BLaER1 treated with 17β-estradiol and CSF1 and Interleukin-3, amounts not matched to agents 10 nM and 100 nM (cell line): Measurements from ENCODE around the gene EP300.
A peak's percentile ranks its signal among the peaks of the same experiment; 100 is the strongest.
"Not testable (repeated sequence)": the region's sequence is repeated elsewhere in the genome, so short reads cannot be mapped to it uniquely, and the experiment has no call there.

ENCODE experiments used
- H3K27ac ChIP-seq, 11 experiments: shearing (Covaris generic); formaldehyde crosslinking; 2 replicates each; pipeline ENCODE4 v1.8.1; 2022
- H3K27me3 ChIP-seq, 11 experiments: shearing (Covaris generic); formaldehyde crosslinking; 2 replicates each; pipeline ENCODE4 v1.8.1; 2022
- H3K36me3 ChIP-seq, 11 experiments: shearing (Covaris generic); formaldehyde crosslinking; 2 replicates each; pipeline ENCODE4 v1.8.1; 2022
- H3K4me1 ChIP-seq, 10 experiments: shearing (Covaris generic); formaldehyde crosslinking; 2 replicates each; pipeline ENCODE4 v1.8.1; 2022
- H3K4me2 ChIP-seq, 11 experiments: shearing (Covaris generic); formaldehyde crosslinking; 2 replicates each; pipeline ENCODE4 v1.8.1; 2022
- H3K4me3 ChIP-seq, 10 experiments: shearing (Covaris generic); formaldehyde crosslinking; 2 replicates each; pipeline ENCODE4 v1.8.1; 2022
- H3K9ac ChIP-seq, 11 experiments: shearing (Covaris generic); formaldehyde crosslinking; 2 replicates each; pipeline ENCODE4 v1.8.1; 2022
- H3K9me3 ChIP-seq, 11 experiments: shearing (Covaris generic); formaldehyde crosslinking; replicated peaks in 1 of 11; 2 replicates each; pipeline ENCODE4 v1.8.1; 2022
- H4K20me1 ChIP-seq, 11 experiments: shearing (Covaris generic); formaldehyde crosslinking; 2 replicates each; pipeline ENCODE4 v1.8.1; 2022
- Cebpa-rat ChIP-seq, 11 experiments: shearing (Covaris generic); IDR thresholded peaks; 2 replicates each; pipeline ENCODE4 v1.8.1; 2022

The EP300 gene

DNA sequence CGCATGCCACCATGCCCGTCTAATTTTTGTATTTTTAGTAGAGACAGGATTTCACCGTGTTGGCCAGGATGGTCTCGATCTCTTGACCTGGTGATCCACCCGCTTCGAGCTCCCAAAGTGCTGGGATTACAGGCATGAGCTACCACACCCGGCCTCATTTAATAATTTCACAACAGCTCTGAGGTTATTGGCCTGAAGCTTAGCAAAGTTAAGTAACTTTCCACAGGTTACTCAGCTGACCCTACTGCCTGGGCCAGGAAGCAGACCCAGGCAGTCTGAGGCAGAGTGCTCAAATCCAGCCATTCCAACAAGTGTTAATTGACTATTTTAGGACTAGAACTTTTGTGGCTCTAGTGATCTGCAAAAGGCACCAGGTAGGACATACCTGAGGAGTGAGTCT, 60.5 kb downstream of the EP300 start:
- Histone ChIP-seq H3K4me1 (peaks cover 0 to 6% (median 0%) of the 10 kb centered on the region in 10 experiments; a peak in 2 of 20 replicates), H3K4me2 (no peak overlapping the region), H3K36me3 (peaks cover 100% of the 10 kb centered on the region in 11 experiments), H3K4me3 (no peak overlapping the region), H3K27ac (no peak overlapping the region), H3K9me3 (no peaks in the 10 kb centered on the region), H3K9ac (no peak overlapping the region), H4K20me1 (peaks cover 18 to 99% (median 58%) of the 10 kb centered on the region in 11 experiments; a peak in 18 of 22 replicates), H3K27me3 (no peaks in the 10 kb centered on the region)
- no peak for TF ChIP-seq Cebpa-rat (IDR thresholded peaks at IDR 0.05)

DNA sequence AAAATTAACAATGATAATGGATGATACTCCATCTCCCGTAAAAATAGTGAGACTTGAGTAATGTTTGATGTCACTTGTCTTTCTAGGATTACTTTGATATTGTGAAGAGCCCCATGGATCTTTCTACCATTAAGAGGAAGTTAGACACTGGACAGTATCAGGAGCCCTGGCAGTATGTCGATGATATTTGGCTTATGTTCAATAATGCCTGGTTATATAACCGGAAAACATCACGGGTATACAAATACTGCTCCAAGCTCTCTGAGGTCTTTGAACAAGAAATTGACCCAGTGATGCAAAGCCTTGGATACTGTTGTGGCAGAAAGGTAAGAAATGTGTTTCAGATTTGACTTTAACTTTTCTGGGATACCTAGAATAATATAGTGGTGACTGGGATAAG, 64.7 kb downstream of the EP300 start:
- no peak for TF ChIP-seq Cebpa-rat (IDR thresholded peaks at IDR 0.05)
- H3K27me3 ChIP-seq = no peaks in the 10 kb centered on the region
- no peak overlapping the region for H3K4me2 ChIP-seq
- H3K9me3 ChIP-seq = no peaks in the 10 kb centered on the region
- no peak overlapping the region for H3K9ac ChIP-seq
- H3K4me1 ChIP-seq = peaks cover 0 to 13% (median 0%) of the 10 kb centered on the region in 10 experiments; a peak in 2 of 20 replicates
- no peak overlapping the region for H3K27ac ChIP-seq
- peaks cover 6 to 100% (median 47%) of the 10 kb centered on the region in 11 experiments; a peak in 19 of 22 replicates for H4K20me1 ChIP-seq
- no peak overlapping the region for H3K4me3 ChIP-seq
- H3K36me3 ChIP-seq = peaks cover 100% of the 10 kb centered on the region in 11 experiments

DNA sequence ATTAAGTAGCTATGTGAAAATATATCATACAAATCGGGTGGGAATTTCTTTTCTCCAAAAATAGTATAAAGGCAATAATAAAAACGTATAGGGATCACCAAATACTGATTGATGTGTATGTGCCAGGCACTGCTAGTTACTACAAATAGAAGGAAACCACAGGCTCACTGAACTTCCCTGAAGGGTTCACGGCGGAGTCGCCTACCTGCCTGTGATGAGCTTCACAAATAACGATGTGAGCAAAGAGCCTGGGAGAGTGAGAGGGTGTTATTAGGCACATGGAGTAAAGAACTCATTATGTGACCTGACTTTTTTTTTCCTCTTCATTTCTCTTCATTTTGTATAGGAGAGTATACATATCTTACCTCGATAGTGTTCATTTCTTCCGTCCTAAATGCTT, 76.8 kb downstream of the EP300 start:
- no peak overlapping the region for H3K4me2 ChIP-seq
- peaks cover 0 to 8% (median 0%) of the 10 kb centered on the region in 10 experiments; a peak in 6 of 20 replicates for H3K4me1 ChIP-seq
- no peak overlapping the region for H3K9ac ChIP-seq
- H3K36me3 ChIP-seq = peaks cover 97 to 100% (median 98%) of the 10 kb centered on the region in 11 experiments
- TF ChIP-seq Cebpa-rat (IDR thresholded peaks at IDR 0.05) = no peak
- H3K4me3 ChIP-seq = no peak overlapping the region
- H3K27me3 ChIP-seq = no peaks in the 10 kb centered on the region
- no peaks in the 10 kb centered on the region for H3K9me3 ChIP-seq
- H4K20me1 ChIP-seq = peaks cover 0 to 91% (median 31%) of the 10 kb centered on the region in 11 experiments; a peak in 16 of 22 replicates
- no peak overlapping the region for H3K27ac ChIP-seq

DNA sequence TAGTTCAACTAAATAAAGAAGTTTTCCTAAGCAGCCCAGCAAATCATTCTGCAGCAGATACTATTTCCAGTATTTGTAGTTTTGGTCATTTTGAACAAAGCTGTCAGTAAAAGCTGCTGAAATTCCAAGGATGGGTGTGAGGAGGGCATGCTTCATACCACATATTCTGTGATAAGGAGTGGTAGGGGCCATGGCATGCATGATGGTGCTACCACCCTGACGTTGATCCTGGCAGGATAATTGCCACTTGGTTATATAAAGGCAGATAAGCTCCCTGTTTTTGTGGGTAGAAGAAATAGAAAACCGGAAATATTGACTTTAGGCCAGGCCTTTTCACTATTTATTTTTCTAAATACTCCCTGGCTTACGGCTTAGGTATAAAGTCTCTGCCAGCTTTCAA, 79.6 kb downstream of the EP300 start:
- peaks cover 98 to 100% (median 98%) of the 10 kb centered on the region in 11 experiments for H3K36me3 ChIP-seq
- H3K27ac ChIP-seq = no peak overlapping the region
- H3K4me2 ChIP-seq = no peak overlapping the region
- no peak overlapping the region for H3K4me3 ChIP-seq
- no peaks in the 10 kb centered on the region for H3K27me3 ChIP-seq
- H3K4me1 ChIP-seq = peaks cover 0 to 25% (median 15%) of the 10 kb centered on the region in 10 experiments; a peak in 14 of 20 replicates
- no peaks in the 10 kb centered on the region for H3K9me3 ChIP-seq
- no peak overlapping the region for H3K9ac ChIP-seq
- no peak for TF ChIP-seq Cebpa-rat (IDR thresholded peaks at IDR 0.05)
- H4K20me1 ChIP-seq = peaks cover 0 to 91% (median 26%) of the 10 kb centered on the region in 11 experiments; a peak in 18 of 22 replicates

DNA sequence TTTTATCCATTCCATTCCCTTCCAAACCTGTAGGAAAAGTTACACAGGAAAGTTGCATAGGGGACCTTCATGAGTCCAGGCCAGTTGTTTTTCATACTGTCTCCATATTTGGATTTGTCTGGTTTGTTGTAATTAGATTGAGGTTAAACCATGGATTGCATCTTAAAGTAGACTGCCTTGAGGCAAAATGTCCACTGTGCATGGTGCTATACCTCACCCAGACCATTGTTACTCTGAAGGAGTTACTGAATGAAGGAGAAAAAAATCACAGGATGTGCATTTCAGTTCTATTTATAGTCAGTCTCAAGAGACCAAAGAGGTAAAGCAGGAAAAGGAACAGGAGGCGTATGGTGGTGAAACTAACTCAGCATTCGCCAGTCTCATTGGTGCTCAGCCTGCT, 83.2 kb downstream of the EP300 start:
- no peaks in the 10 kb centered on the region for H3K9me3 ChIP-seq
- peak overlapping the region in 7 of 11 experiments; percentile 4 to 79 (median 45); a peak in 12 of 22 replicates for H3K4me2 ChIP-seq
- no peak overlapping the region for H3K4me3 ChIP-seq
- H4K20me1 ChIP-seq = peaks cover 12 to 93% (median 44%) of the 10 kb centered on the region in 11 experiments; a peak in 20 of 22 replicates
- H3K36me3 ChIP-seq = peaks cover 92 to 100% (median 96%) of the 10 kb centered on the region in 11 experiments
- no peak overlapping the region for H3K27ac ChIP-seq
- no peaks in the 10 kb centered on the region for H3K27me3 ChIP-seq
- TF ChIP-seq Cebpa-rat (IDR thresholded peaks at IDR 0.05) = no peak
- H3K9ac ChIP-seq = no peak overlapping the region
- H3K4me1 ChIP-seq = peaks cover 0 to 58% (median 44%) of the 10 kb centered on the region in 10 experiments; a peak in 15 of 20 replicates

DNA sequence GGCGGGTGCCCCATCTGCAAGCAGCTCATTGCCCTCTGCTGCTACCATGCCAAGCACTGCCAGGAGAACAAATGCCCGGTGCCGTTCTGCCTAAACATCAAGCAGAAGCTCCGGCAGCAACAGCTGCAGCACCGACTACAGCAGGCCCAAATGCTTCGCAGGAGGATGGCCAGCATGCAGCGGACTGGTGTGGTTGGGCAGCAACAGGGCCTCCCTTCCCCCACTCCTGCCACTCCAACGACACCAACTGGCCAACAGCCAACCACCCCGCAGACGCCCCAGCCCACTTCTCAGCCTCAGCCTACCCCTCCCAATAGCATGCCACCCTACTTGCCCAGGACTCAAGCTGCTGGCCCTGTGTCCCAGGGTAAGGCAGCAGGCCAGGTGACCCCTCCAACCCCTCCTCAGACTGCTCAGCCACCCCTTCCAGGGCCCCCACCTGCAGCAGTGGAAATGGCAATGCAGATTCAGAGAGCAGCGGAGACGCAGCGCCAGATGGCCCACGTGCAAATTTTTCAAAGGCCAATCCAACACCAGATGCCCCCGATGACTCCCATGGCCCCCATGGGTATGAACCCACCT, 84.7 kb downstream of the EP300 start:
- Histone ChIP-seq H3K27ac (no peak overlapping the region), H4K20me1 (peaks cover 12 to 90% (median 44%) of the 10 kb centered on the region in 11 experiments; a peak in 20 of 22 replicates), H3K9me3 (no peaks in the 10 kb centered on the region), H3K4me3 (no peak overlapping the region), H3K36me3 (peaks cover 78 to 100% (median 91%) of the 10 kb centered on the region in 11 experiments), H3K9ac (no peak overlapping the region), H3K4me1 (peaks cover 0 to 58% (median 44%) of the 10 kb centered on the region in 10 experiments; a peak in 17 of 20 replicates), H3K4me2 (no peak overlapping the region), H3K27me3 (no peaks in the 10 kb centered on the region)
- TF ChIP-seq Cebpa-rat (IDR thresholded peaks at IDR 0.05) = no peak

DNA sequence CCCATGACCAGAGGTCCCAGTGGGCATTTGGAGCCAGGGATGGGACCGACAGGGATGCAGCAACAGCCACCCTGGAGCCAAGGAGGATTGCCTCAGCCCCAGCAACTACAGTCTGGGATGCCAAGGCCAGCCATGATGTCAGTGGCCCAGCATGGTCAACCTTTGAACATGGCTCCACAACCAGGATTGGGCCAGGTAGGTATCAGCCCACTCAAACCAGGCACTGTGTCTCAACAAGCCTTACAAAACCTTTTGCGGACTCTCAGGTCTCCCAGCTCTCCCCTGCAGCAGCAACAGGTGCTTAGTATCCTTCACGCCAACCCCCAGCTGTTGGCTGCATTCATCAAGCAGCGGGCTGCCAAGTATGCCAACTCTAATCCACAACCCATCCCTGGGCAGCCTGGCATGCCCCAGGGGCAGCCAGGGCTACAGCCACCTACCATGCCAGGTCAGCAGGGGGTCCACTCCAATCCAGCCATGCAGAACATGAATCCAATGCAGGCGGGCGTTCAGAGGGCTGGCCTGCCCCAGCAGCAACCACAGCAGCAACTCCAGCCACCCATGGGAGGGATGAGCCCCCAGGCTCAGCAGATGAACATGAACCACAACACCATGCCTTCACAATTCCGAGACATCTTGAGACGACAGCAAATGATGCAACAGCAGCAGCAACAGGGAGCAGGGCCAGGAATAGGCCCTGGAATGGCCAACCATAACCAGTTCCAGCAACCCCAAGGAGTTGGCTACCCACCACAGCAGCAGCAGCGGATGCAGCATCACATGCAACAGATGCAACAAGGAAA, 85.4 kb downstream of the EP300 start:
- Histone ChIP-seq H3K36me3 (peaks cover 71 to 94% (median 84%) of the 10 kb centered on the region in 11 experiments), H3K9ac (no peak overlapping the region), H3K4me3 (no peak overlapping the region), H3K4me2 (peak overlapping the region in 7 of 11 experiments; percentile 30 to 52 (median 39); a peak in 14 of 22 replicates), H3K27me3 (no peaks in the 10 kb centered on the region), H3K9me3 (no peaks in the 10 kb centered on the region), H4K20me1 (peaks cover 12 to 85% (median 44%) of the 10 kb centered on the region in 11 experiments; a peak in 20 of 22 replicates), H3K27ac (no peak overlapping the region; a peak in 1 of 22 replicates), H3K4me1 (peaks cover 0 to 58% (median 44%) of the 10 kb centered on the region in 10 experiments; a peak in 17 of 20 replicates)
- TF ChIP-seq Cebpa-rat (IDR thresholded peaks at IDR 0.05) = no peak

DNA sequence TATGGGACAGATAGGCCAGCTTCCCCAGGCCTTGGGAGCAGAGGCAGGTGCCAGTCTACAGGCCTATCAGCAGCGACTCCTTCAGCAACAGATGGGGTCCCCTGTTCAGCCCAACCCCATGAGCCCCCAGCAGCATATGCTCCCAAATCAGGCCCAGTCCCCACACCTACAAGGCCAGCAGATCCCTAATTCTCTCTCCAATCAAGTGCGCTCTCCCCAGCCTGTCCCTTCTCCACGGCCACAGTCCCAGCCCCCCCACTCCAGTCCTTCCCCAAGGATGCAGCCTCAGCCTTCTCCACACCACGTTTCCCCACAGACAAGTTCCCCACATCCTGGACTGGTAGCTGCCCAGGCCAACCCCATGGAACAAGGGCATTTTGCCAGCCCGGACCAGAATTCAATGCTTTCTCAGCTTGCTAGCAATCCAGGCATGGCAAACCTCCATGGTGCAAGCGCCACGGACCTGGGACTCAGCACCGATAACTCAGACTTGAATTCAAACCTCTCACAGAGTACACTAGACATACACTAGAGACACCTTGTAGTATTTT, 86.1 kb downstream of the EP300 start:
- peaks cover 12 to 80% (median 44%) of the 10 kb centered on the region in 11 experiments; a peak in 20 of 22 replicates for H4K20me1 ChIP-seq

DNA sequence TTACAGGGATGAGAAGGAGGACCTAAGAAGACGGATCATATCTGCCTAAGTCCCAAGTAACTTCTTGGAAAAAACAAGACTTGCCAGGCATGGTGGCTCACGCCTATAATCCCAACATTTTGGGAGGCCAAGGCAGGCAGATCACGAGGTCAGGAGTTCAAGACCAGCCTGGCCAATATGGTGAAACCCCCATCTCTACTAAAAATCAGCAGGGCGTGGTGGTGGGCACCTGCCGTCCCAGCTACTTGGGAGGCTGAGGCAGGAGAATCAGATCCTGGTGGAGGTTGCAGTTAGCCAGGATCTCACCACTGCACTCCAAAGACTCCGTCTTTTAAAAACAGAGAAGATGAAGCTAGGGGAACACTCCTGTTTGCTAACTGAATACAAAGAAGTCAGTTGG, 88.0 kb downstream of the EP300 start:
- Histone ChIP-seq H4K20me1 (peaks cover 12 to 64% (median 38%) of the 10 kb centered on the region in 11 experiments; a peak in 20 of 22 replicates), H3K36me3 (peaks cover 46 to 69% (median 59%) of the 10 kb centered on the region in 11 experiments), H3K4me2 (peak overlapping the region in 3 of 11 experiments; percentile 48 to 53 (median 52); a peak in 2 of 22 replicates), H3K4me1 (peaks cover 0 to 54% (median 38%) of the 10 kb centered on the region in 10 experiments; a peak in 16 of 20 replicates)
- not testable (repeated sequence) for H3K4me3 ChIP-seq, H3K27ac ChIP-seq, H3K27me3 ChIP-seq, H3K9me3 ChIP-seq, H3K9ac ChIP-seq

More for the DNA sequence above, 86.1 kb downstream of the EP300 start:
- TF ChIP-seq Cebpa-rat (IDR thresholded peaks at IDR 0.05) = no peak
- Histone ChIP-seq H3K9me3 (no peaks in the 10 kb centered on the region), H3K4me3 (no peak overlapping the region), H3K9ac (peak overlapping the region in 2 of 11 experiments; percentile 7 to 26; a peak in 2 of 22 replicates), H3K4me1 (peaks cover 0 to 58% (median 44%) of the 10 kb centered on the region in 10 experiments; a peak in 17 of 20 replicates), H3K27ac (no peak overlapping the region; a peak in 2 of 22 replicates), H3K27me3 (no peaks in the 10 kb centered on the region), H3K36me3 (peaks cover 65 to 88% (median 77%) of the 10 kb centered on the region in 11 experiments), H3K4me2 (peak overlapping the region in 7 of 11 experiments; percentile 30 to 52 (median 39); a peak in 14 of 22 replicates)
